T1000 (cell line): ENCODE data around the gene ACADL.
"Not testable (repeated sequence)": the region's sequence is repeated elsewhere in the genome, so short reads cannot be mapped to it uniquely, and the experiment has no call there.

Experiments used
- DNase-seq: peaks from one replicate; lab custom pipeline; 2025; ENCODE audit warnings: mixed read lengths; lab: John Stamatoyannopoulos, UW

Gene ACADL

GRCh38 chr2:210199854-210200253 lies 25.4 kb downstream of the ACADL start:
- no peak for DNase-seq

GRCh38 chr2:210199186-210199765 lies 26.0 kb downstream of the ACADL start:
- DNase-seq, result no peak

GRCh38 chr2:210198326-210198725 lies 26.9 kb downstream of the ACADL start:
- DNase-seq, result no peak

DNA sequence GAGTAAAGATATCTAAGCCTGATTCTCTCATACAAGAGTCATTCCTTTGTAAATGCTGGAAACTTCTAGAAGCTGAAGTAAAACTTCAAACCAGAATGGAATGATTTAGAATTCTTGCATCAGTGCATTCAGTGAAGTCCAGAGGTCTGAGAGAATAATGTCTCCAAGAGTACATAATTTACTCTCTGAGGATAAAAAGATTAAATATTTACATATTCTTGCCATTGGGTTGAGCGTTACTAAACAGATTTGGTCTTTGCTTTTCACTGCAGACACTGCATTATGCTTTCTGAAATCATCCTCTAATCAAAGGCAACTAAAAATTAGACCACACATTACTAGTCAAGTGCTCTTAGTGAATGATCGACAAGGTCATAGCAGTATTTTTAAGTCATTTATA lies 27.5 kb downstream of the ACADL start:
- DNase-seq, result no peak

DNA sequence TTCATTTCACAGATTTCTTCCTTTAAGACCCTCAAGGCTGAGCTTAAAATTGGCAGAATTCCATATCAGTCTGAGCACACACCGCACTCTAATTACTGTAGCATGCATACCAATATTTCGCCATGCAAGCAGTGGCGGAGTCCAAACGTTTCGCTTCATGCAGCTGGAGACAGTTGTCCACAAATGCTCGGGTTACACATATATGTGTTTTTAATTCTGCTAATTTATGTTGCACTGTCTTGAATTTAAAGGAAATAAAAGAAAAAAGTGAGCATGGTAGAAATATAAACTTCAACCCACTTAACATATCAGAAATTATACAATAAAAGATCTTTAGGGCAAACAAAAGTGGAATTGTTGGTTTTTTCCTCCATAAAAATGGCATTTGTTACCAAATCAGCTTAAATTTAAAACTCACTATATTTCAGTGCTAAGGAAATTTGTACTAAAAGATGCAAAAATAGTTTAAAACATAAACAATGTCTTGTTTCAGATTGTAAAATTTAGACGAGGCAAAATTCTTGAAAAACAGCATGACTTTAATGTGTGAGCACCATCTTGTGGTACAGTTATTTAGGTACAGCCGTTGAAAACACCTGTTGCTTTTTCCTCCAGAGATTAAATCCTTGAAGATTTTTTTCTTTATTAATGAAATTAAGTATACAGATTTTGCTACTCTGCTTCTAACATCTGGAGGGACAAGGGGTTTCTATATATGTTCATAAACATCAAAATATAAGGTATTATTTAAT lies 30.0 kb downstream of the ACADL start:
- no peak for DNase-seq

- no peak for DNase-seq
Measured at GRCh38 chr2:210190345-210190744, 34.9 kb downstream of the ACADL start.

DNA sequence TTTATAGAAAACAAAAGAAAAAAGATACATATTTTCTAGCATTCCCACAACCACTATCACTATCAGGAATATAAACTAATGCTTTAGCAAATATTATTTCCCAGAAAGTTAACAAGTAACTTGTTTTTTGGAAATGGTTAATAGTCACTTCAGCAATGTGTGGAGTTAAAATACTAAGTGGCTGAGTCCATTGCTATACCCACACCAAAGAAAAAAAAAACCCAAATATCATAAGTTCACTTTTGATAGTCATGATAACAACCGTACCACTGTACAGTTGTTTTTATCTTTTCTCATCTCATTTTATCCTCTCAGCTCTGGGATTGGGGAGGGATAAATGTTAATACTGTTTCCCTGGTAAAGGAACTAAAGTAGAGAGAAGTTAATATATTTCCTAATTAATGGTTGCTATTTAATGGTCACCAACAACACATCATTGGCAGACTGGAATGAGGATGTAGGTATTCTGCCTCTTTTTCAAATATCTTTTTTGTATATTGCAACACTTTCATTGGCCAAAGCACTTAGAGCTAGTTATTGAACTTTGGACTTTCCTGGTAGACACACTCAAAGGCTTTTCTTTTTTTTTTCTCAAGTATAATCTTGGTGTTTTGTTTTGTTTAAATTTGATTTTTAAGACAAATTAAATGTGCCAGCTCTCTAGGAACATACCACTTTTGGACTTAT lies 35.7 kb downstream of the ACADL start:
- no peak for DNase-seq

- DNase-seq, result no peak
Measured at GRCh38 chr2:210188755-210189154, 36.5 kb downstream of the ACADL start.

GRCh38 chr2:210188190-210188589 lies 37.1 kb downstream of the ACADL start:
- no peak for DNase-seq

DNA sequence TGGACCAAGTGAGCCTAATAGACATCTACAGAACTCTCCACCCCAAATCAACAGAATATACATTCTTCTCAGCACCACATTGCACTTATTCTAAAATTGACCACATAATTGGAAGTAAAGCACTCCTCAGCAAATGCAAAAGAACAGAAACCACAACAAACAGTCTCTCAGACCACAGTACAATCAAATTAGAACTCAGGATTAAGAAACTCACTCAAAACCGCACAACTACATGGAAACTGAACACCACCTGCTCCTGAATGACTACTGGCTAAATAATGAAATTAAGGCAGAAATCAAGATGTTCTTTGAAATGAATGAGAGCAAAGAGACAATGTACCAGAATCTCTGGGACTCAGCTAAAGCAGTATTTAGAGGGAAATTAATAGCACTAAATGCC lies 41.3 kb downstream of the ACADL start:
- not testable (repeated sequence) for DNase-seq

- DNase-seq, result not testable (repeated sequence)
Measured at GRCh38 chr2:210181606-210182088, 43.6 kb downstream of the ACADL start.

GRCh38 chr2:210181033-210181605 lies 44.1 kb downstream of the ACADL start:
- not testable (repeated sequence) for DNase-seq

DNA sequence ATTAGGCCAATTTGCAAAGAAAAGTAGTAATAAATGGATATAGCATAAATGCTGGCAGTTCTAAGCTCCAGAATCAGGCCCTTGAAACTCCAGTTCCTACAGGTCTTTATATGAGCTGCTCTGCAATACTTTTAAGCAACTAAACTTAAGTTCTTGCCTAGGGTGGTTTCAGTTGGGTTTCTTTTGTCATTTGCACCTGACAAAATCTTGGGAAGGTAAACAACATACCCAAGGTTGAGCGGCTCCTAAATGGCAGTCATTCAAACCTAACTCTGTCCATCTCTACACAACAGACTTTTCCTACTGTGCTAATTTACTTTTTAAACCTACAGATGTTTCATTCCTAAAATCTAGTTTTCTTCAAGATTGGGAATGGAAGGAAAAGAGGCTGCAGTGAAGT lies 44.8 kb downstream of the ACADL start:
- DNase-seq, result no peak

- DNase-seq, result no peak
Measured at GRCh38 chr2:210179351-210179990, 45.8 kb downstream of the ACADL start.

GRCh38 chr2:210177769-210178168 lies 47.5 kb downstream of the ACADL start:
- no peak for DNase-seq

DNA sequence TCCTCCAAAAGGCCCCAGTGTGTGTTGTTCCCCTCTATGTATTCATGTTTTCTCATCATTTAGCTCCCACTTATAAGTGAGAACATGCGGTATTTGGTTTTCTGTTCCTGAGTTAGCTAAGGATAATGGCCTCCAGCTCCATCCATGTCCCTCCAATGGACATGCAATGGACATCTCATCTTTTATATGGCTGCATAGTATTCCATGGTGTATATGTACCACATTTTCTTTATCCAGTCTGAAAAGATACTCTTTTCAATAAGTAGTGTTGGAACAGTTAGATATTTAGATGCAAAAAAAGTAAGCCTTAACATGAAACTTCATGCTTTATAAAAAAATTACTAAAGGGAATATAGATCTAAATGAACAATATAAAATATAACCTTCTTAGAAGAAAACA lies 48.1 kb downstream of the ACADL start:
- DNase-seq, result not testable (repeated sequence)

GRCh38 chr2:210174086-210174485 lies 51.2 kb downstream of the ACADL start:
- DNase-seq, result no peak

- no peak for DNase-seq
Measured at GRCh38 chr2:210172219-210172575, 53.0 kb downstream of the ACADL start.

DNA sequence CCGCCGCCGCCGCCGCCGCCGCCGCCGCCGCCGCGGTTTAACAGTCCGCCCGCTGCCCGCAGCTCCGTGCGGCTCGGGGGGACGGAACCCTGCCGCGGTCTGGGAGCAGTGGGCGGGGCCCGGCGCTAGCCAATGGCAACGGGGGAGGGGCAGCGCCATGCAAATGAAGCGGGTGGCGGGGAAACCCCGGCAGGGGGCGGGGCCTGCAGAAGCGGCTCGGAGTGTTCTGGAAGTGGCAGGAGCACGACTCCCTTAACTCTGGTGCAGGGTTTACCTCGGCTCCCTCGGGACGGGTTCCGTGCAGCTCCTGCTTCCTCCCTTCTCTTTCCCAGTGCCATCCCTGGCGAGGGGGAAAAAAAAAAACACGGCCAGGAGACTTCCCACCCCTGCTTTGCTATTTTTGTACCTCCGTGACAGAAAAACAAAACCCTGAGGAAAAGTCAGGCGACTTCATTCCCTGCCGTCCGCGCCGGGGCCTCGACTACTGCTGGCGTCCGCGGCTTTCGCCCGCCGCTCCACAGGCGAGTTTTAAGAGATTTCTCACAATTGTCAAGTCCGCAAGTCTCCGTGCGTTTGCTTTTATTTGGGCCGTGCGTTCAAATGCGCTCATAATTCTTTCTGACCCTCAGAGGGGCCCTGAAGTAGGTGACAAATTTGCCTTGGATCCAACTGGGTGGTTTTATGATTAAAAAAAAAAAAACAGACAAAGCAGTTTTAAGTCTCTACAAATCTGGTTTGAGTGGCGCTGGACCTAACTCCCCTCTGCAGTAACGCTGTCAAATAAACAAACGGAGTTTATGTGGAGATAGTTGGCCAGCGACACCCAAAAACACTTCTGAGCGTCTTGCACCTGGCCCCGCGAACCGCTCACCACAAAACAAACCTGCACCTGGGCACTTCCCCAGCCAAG lies 53.7 kb downstream of the ACADL start, which contains the start of gene KANSL1L:
Gene KANSL1L, minus strand, starts transcription at position 101 of the 910 bp plus-strand sequence. CDS start 16,827 bp downstream, outside the sequence.
- peak; percentile 93 for DNase-seq

DNA sequence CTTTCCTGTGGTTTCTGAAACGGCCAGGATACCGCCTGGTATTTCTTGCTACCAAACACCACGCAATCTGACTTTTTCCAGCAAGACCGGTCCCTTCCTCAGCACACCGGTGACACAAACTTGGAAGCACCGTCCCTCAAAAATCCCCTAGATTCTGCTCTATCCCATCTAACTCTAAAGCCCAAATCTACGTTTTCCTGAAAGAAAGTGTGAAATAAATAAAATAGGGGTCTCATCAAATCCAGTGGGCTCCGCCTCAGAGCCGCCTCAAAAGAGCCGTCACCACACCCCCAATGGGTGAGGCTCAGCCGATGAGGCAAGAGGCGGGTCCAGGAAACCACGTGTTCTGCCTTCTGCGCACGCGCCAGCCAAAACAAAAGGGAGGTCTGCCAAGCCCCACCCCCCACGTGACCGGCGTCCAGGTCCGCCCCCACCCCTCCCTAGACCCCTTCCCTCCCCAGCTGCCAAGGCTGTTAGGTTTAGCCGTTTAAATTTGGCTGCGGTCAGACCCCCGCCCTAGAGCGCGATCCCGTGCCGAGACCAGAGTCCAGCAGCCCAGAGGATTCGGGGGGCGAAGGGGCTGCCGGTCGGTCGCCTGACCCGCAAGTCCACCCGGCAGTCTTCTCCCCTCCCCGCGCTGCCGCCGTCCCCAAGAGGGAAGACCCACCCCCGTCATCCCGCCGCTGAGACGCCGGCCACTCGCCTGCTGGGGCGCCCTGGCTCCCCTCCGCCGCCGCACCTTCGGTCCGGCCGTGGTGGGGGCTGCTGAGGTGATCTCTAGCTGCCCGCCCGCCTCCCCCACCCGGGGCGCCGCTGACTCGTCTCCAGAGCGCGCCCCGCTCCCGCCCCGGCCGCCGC lies 54.6 kb downstream of the ACADL start:
- peak; percentile 92 for DNase-seq
